ENCODE results near the gene NRBP1.

NRBP1 gene

GRCh38 chr2:27427863-27428212, 593 bp upstream of the NRBP1 start:
- H3K4me3 ChIP-seq (ENCODE audit: low read depth, low read length) = peak overlapping the region; percentile 92
- TF ChIP-seq CTCF (conservative IDR thresholded peaks at IDR 0.05; ENCODE audit: low read depth, low read length) = no peak
- no peak for DNase-seq (ENCODE audit: low read depth)

GRCh38 chr2:27428978-27429541, 629 bp downstream of the NRBP1 start:
- H3K4me3 ChIP-seq (ENCODE audit: low read depth, low read length) = peak overlapping the region; percentile 92
- DNase-seq (ENCODE audit: low read depth) = peak; percentile 84

GRCh38 chr2:27431395-27431794, 3.0 kb downstream of the NRBP1 start:
- TF ChIP-seq CTCF (conservative IDR thresholded peaks at IDR 0.05; ENCODE audit: low read depth, low read length) = no peak
- no peak overlapping the region for H3K4me3 ChIP-seq (ENCODE audit: low read depth, low read length)
- peak; percentile 42 for DNase-seq (ENCODE audit: low read depth)

More at GRCh38 chr2:27428978-27429541, 629 bp downstream of the NRBP1 start:
- TF ChIP-seq CTCF (conservative IDR thresholded peaks at IDR 0.05; ENCODE audit: low read depth, low read length) = peak; percentile 1

GRCh38 chr2:27435628-27436027, 7.2 kb downstream of the NRBP1 start:
- DNase-seq (ENCODE audit: low read depth) = no peak
- no peak for TF ChIP-seq CTCF (conservative IDR thresholded peaks at IDR 0.05; ENCODE audit: low read depth, low read length)
- H3K4me3 ChIP-seq (ENCODE audit: low read depth, low read length) = no peak overlapping the region

GRCh38 chr2:27441226-27441926, 12.9 kb downstream of the NRBP1 start:
- no peak for DNase-seq (ENCODE audit: low read depth)
- TF ChIP-seq CTCF (conservative IDR thresholded peaks at IDR 0.05; ENCODE audit: low read depth, low read length) = no peak
- no peak overlapping the region for H3K4me3 ChIP-seq (ENCODE audit: low read depth, low read length)

- TF ChIP-seq CTCF (conservative IDR thresholded peaks at IDR 0.05; ENCODE audit: low read depth, low read length) = peak; percentile 24
- DNase-seq (ENCODE audit: low read depth) = no peak
- H3K4me3 ChIP-seq (ENCODE audit: low read depth, low read length) = no peak within 1 kb of the TSS
These were observed 13.8 kb downstream of the NRBP1 start, which contains the start of gene KRTCAP3 for GRCh38 chr2:27441958-27442919. Gene KRTCAP3, plus strand, starts transcription at chr2:27442381. Its CDS starts 32 bp downstream, at chr2:27442413.

Measured in choroid plexus epithelial cell (primary cell).